Fibroblast of skin of left quadriceps (primary cell): ENCODE results near the gene MIXL1.
"Not testable (repeated sequence)": the region's sequence is repeated elsewhere in the genome, so short reads cannot be mapped to it uniquely, and the experiment has no call there.

Experiments
- DNase-seq, 2 experiments: peaks; one replicate each; pipeline ENCODE4 v3.0.0-alpha.2; 2013; ENCODE audit warnings: low read depth in 2 of 2

Gene MIXL1

GRCh38 chr1:226223157-226223785 lies at the start of gene MIXL1:
Gene MIXL1 (plus strand): TSS chr1:226223664. CDS start chr1:226223682, 18 bp downstream.
- no peak for DNase-seq

- DNase-seq, result no peak
Observed at GRCh38 chr1:226176870-226177269, 46.6 kb upstream of the MIXL1 start.

- DNase-seq, result peak in 1 of 2 experiments; percentile 11
Observed at GRCh38 chr1:226181996-226182714, 41.3 kb upstream of the MIXL1 start.

GRCh38 chr1:226185141-226186036 lies 38.1 kb upstream of the MIXL1 start:
- DNase-seq, result no peak

GRCh38 chr1:226186124-226187018 lies 37.1 kb upstream of the MIXL1 start, which contains the start of gene ACBD3:
Gene ACBD3 (minus strand): TSS chr1:226186741. CDS start chr1:226186675, 66 bp downstream.
- DNase-seq, result peak; percentile 76 to 80

GRCh38 chr1:226187019-226187322 lies 36.5 kb upstream of the MIXL1 start:
- no peak for DNase-seq

GRCh38 chr1:226187380-226187779 lies 36.1 kb upstream of the MIXL1 start:
- no peak for DNase-seq

- DNase-seq, result no peak
Observed at GRCh38 chr1:226195144-226195543, 28.3 kb upstream of the MIXL1 start.

GRCh38 chr1:226199971-226200370 lies 23.5 kb upstream of the MIXL1 start:
- no peak for DNase-seq

- DNase-seq, result no peak
Observed at GRCh38 chr1:226201029-226201593, 22.4 kb upstream of the MIXL1 start.

GRCh38 chr1:226202246-226202645 lies 21.2 kb upstream of the MIXL1 start:
- no peak for DNase-seq

- DNase-seq, result not testable (repeated sequence)
Observed at GRCh38 chr1:226202666-226203065, 20.8 kb upstream of the MIXL1 start.

GRCh38 chr1:226203240-226203639 lies 20.2 kb upstream of the MIXL1 start:
- no peak for DNase-seq

- DNase-seq, result no peak
Observed at GRCh38 chr1:226203655-226204054, 19.8 kb upstream of the MIXL1 start.

GRCh38 chr1:226204198-226204597 lies 19.3 kb upstream of the MIXL1 start:
- no peak for DNase-seq

GRCh38 chr1:226207048-226207447 lies 16.4 kb upstream of the MIXL1 start:
- DNase-seq, result no peak

- DNase-seq, result no peak
Observed at GRCh38 chr1:226209307-226210059, 14.0 kb upstream of the MIXL1 start.

GRCh38 chr1:226210571-226211176 lies 12.8 kb upstream of the MIXL1 start:
- no peak for DNase-seq

GRCh38 chr1:226211181-226211821 lies 12.2 kb upstream of the MIXL1 start:
- DNase-seq, result no peak
